ENCODE data around the gene PPP2R2C.

PPP2R2C gene

GRCh38 chr4:6388713-6389112 lies 83.7 kb downstream of the PPP2R2C start:
- H3K4me3 ChIP-seq (ENCODE audit: control insufficient read depth, low read depth, low read length) = no peak overlapping the region
- TF ChIP-seq, protein P1, sequence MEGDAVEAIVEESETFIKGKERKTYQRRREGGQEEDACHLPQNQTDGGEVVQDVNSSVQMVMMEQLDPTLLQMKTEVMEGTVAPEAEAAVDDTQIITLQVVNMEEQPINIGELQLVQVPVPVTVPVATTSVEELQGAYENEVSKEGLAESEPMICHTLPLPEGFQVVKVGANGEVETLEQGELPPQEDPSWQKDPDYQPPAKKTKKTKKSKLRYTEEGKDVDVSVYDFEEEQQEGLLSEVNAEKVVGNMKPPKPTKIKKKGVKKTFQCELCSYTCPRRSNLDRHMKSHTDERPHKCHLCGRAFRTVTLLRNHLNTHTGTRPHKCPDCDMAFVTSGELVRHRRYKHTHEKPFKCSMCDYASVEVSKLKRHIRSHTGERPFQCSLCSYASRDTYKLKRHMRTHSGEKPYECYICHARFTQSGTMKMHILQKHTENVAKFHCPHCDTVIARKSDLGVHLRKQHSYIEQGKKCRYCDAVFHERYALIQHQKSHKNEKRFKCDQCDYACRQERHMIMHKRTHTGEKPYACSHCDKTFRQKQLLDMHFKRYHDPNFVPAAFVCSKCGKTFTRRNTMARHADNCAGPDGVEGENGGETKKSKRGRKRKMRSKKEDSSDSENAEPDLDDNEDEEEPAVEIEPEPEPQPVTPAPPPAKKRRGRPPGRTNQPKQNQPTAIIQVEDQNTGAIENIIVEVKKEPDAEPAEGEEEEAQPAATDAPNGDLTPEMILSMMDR (IDR thresholded peaks at IDR 0.05; ENCODE audit: control insufficient read depth, insufficient read depth, low read depth, low read length, missing control alignments) = no peak
- no peak for DNase-seq (ENCODE audit: low read depth)

GRCh38 chr4:6387946-6388345 lies 84.5 kb downstream of the PPP2R2C start:
- no peak for DNase-seq (ENCODE audit: low read depth)
- no peak overlapping the region for H3K4me3 ChIP-seq (ENCODE audit: control insufficient read depth, low read depth, low read length)
- TF ChIP-seq, protein P1 (IDR thresholded peaks at IDR 0.05; ENCODE audit: control insufficient read depth, insufficient read depth, low read depth, low read length, missing control alignments) = no peak

- DNase-seq (ENCODE audit: low read depth) = no peak
- TF ChIP-seq, protein P1 (IDR thresholded peaks at IDR 0.05; ENCODE audit: control insufficient read depth, insufficient read depth, low read depth, low read length, missing control alignments) = no peak
- H3K4me3 ChIP-seq (ENCODE audit: control insufficient read depth, low read depth, low read length) = no peak overlapping the region
Measured at GRCh38 chr4:6386091-6386490, 86.3 kb downstream of the PPP2R2C start.

DNA sequence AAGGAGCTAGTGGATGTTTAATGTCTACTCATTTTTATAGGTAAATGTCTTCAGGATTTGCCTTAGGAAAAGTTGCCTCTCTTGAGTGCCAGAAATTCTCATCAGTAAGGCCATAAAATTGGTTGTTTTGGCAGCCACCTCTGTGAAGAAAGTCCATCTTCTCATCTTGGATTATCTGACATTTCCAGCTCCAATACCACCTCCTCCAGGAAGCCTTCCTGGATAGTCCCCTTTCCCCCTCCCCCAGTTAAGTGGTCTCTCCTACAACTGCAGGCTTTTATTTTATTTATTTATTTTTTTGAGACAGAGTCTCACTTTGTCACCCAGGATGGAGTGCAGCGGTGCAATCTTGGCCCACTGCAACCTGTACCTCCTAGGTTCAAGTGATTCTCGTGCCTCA lies 87.1 kb downstream of the PPP2R2C start:
- H3K4me3 ChIP-seq (ENCODE audit: control insufficient read depth, low read depth, low read length) = no peak overlapping the region
- no peak for DNase-seq (ENCODE audit: low read depth)
- TF ChIP-seq, protein P1 (IDR thresholded peaks at IDR 0.05; ENCODE audit: control insufficient read depth, insufficient read depth, low read depth, low read length, missing control alignments) = no peak

DNA sequence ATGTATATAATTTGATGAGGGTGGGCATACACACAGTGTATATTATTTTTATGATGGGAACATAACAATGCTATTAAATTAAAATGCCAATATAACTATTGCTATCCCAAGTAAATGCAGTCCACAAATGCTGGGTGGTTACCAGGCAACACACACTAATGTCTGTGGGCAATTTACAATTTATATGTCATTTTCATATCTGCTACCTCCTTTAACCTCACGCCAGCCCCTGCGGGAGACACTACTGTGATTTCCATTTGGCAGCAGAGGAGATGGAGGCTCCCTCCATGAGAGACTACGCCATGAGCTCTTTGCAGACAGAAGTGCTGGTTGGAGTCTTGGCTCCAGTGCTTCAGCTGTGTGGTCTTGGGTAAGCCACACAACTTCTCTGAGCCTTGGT lies 87.9 kb downstream of the PPP2R2C start:
- DNase-seq (ENCODE audit: low read depth) = no peak
- H3K4me3 ChIP-seq (ENCODE audit: control insufficient read depth, low read depth, low read length) = no peak overlapping the region
- TF ChIP-seq, protein P1 (IDR thresholded peaks at IDR 0.05; ENCODE audit: control insufficient read depth, insufficient read depth, low read depth, low read length, missing control alignments) = no peak

DNA sequence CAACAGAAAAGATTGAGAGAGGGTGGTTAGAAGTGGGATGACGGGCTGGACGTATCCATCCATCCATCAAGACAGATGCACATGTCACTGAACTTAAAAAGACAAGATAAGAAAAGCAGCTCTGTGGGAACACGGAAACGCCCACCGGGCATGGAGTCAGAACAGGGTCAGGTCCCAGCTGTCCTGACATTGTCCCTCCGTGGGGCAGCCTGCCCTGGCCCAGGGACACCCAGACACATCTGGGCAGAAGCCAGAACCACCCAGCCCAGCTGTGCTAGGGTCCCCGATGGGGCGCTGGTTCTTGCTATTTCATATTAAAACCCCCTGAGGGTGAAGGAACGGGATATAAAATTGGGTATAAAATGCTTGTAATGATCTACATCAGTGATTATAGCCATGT lies 88.5 kb downstream of the PPP2R2C start:
- no peak overlapping the region for H3K4me3 ChIP-seq (ENCODE audit: control insufficient read depth, low read depth, low read length)
- TF ChIP-seq, protein P1 (IDR thresholded peaks at IDR 0.05; ENCODE audit: control insufficient read depth, insufficient read depth, low read depth, low read length, missing control alignments) = no peak
- no peak for DNase-seq (ENCODE audit: low read depth)

GRCh38 chr4:6383009-6383404 lies 89.4 kb downstream of the PPP2R2C start:
- TF ChIP-seq, protein P1 (IDR thresholded peaks at IDR 0.05; ENCODE audit: control insufficient read depth, insufficient read depth, low read depth, low read length, missing control alignments) = no peak
- no peak for DNase-seq (ENCODE audit: low read depth)
- no peak overlapping the region for H3K4me3 ChIP-seq (ENCODE audit: control insufficient read depth, low read depth, low read length)
